ENCODE results near the gene PDE6B. TPM values are rescaled to one million over a fixed set of nuclear protein-coding genes. Genes with fewer than 3 reads are reported as not detected.

The PDE6B gene
- total RNA-seq, 2 experiments from 2014 or later = not detected

DNA sequence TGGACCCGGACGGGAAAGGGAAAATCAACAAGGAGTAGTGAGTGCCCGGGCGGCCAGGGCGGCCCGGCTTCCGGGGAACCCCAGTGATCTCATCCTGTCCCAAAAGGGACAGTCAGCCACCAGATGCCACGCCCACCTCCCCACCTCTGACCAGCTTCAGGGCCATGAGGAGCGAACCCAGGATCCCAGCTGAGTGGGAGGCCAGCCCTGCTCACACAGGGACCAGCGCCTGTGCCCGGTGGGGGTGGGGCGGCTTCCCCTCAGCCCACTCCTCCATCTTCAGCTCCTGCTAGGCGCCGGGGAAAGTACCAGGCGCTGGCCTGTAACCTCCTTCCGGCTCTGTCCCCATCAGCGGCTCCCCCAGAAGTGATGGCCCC is 55.2 kb downstream of the PDE6B start:
- POLR2A ChIA-PET = no interaction called here
- no peak for DNase-seq (ENCODE audit: low spot score)
- H3K4me1 ChIP-seq (ENCODE audit: insufficient read depth, low read length, poor library complexity, severe bottlenecking) = peaks cover 30% of the 10 kb centered on the region
- no peaks in the 10 kb centered on the region for H4K20me1 ChIP-seq (ENCODE audit: insufficient read depth, low read length)
- no peak overlapping the region for H3K4me2 ChIP-seq (ENCODE audit: low read length)
- H3K9me2 ChIP-seq (ENCODE audit: insufficient read depth, low read length) = no peaks in the 10 kb centered on the region
- TF ChIP-seq, protein P1, sequence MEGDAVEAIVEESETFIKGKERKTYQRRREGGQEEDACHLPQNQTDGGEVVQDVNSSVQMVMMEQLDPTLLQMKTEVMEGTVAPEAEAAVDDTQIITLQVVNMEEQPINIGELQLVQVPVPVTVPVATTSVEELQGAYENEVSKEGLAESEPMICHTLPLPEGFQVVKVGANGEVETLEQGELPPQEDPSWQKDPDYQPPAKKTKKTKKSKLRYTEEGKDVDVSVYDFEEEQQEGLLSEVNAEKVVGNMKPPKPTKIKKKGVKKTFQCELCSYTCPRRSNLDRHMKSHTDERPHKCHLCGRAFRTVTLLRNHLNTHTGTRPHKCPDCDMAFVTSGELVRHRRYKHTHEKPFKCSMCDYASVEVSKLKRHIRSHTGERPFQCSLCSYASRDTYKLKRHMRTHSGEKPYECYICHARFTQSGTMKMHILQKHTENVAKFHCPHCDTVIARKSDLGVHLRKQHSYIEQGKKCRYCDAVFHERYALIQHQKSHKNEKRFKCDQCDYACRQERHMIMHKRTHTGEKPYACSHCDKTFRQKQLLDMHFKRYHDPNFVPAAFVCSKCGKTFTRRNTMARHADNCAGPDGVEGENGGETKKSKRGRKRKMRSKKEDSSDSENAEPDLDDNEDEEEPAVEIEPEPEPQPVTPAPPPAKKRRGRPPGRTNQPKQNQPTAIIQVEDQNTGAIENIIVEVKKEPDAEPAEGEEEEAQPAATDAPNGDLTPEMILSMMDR (conservative IDR thresholded peaks at IDR 0.05; ENCODE audit: low read length) = no peak
- TF ChIP-seq EZH2phosphoT487 (IDR thresholded peaks at IDR 0.05; ENCODE audit: borderline replicate concordance, low read depth, low read length) = no peak
- H3K9me3 ChIP-seq (ENCODE audit: low read length) = no peaks in the 10 kb centered on the region
- intact Hi-C loops (cut with micrococcal nuclease; ENCODE audit: unreplicated experiment) = no loop called here
- H3K36me3 ChIP-seq (ENCODE audit: insufficient read depth, low read length) = no peaks in the 10 kb centered on the region
- H3K27ac ChIP-seq (ENCODE audit: low read depth, low read length, poor library complexity, severe bottlenecking) = no peak overlapping the region
- BruUV-seq (replicated peaks) = no TSS peak
- CTCF ChIA-PET (ENCODE audit: unreplicated experiment) = no interaction called here
- no peak overlapping the region for H2AFZ ChIP-seq (ENCODE audit: low read length)
- H3K4me3 ChIP-seq (ENCODE audit: low read depth, low read length, poor library complexity, severe bottlenecking) = no peak overlapping the region
- no peaks in the 10 kb centered on the region for H3K79me2 ChIP-seq (ENCODE audit: insufficient read depth, low read depth, low read length)

DNA sequence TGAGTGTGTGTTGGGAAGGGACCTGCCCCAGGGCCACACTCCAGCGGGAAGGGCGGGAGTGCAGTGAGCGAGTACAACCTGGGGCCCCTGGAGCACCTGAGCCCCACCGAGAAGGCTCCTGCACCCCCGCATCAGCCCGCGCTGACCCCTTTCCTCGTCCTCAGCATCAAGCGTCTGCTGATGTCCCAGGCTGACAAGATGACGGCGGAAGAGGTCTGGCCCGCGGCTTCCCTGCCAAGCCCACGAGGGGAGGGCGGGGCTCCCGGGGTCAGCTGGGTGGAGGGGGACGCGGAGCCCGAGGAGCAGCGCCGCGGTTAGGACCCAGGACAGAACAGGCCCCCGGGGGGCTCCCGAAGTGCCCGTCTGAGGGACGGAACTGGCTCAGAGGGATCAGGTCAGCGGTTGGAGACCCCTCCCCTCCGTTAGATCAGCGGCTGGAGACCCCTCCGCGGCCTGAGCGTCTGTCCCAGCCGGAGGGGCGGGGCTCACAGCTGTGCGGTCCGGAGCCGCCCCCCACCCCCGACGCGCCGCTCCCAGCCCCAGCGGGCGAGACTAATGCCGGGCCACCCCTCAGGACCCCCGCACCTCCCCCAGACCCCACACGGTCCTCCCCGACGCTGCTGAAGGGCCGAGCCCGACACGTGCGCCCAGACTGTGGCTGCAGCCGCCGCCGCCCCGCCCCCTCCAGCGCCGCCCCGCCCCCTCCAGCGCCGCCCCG is 55.7 kb downstream of the PDE6B start:
- ChIA-PET CTCF (ENCODE audit: unreplicated experiment) (no interaction called here), POLR2A (no interaction called here)
- no peak for DNase-seq (ENCODE audit: low spot score)
- no TSS peak for BruUV-seq (replicated peaks)
- no peak overlapping the region for H2AFZ ChIP-seq (ENCODE audit: low read length)
- H3K4me1 ChIP-seq (ENCODE audit: insufficient read depth, low read length, poor library complexity, severe bottlenecking) = peaks cover 25% of the 10 kb centered on the region
- H3K9me2 ChIP-seq (ENCODE audit: insufficient read depth, low read length) = no peaks in the 10 kb centered on the region
- H3K4me3 ChIP-seq (ENCODE audit: low read depth, low read length, poor library complexity, severe bottlenecking) = no peak overlapping the region
- H3K27ac ChIP-seq (ENCODE audit: low read depth, low read length, poor library complexity, severe bottlenecking) = no peak overlapping the region
- no peaks in the 10 kb centered on the region for H3K9me3 ChIP-seq (ENCODE audit: low read length)
- no peaks in the 10 kb centered on the region for H3K79me2 ChIP-seq (ENCODE audit: insufficient read depth, low read depth, low read length)
- intact Hi-C loops (cut with micrococcal nuclease; ENCODE audit: unreplicated experiment) = no loop called here
- no peaks in the 10 kb centered on the region for H4K20me1 ChIP-seq (ENCODE audit: insufficient read depth, low read length)
- TF ChIP-seq, protein P1 (conservative IDR thresholded peaks at IDR 0.05; ENCODE audit: low read length) = no peak
- no peak for TF ChIP-seq EZH2phosphoT487 (IDR thresholded peaks at IDR 0.05; ENCODE audit: borderline replicate concordance, low read depth, low read length)
- H3K4me2 ChIP-seq (ENCODE audit: low read length) = no peak overlapping the region
- no peaks in the 10 kb centered on the region for H3K36me3 ChIP-seq (ENCODE audit: insufficient read depth, low read length)

DNA sequence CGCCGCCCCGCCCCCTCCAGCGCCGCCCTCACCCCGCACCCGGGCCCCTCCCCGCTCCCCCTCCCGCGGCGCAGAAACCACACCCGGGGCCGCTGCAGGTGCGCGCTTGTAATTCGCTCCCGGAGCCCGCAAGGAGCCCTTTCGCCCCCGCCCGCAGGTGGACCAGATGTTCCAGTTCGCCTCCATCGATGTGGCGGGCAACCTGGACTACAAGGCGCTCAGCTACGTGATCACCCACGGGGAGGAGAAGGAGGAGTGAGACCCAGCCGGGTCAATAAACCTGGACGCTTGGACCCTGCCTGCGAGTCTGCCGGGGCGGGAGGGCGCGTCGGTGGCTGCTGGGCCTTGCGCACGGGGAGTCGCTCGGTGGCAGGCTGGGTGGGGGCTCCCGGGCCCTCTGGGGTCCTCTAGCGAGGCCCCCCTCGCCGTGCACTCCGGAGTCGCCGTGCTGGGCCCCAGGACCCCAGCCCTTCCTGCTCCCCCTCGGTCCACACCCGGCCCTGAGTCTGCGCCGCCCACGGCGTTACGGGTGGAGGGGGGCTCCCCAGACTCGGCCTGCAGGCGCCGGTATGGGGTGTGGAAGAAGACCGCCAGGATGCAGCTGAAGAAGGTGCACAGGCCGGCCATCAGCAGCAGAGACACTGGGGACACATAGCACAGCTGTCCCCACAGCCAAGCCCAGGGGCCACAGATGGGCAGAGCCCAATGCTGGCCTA is 56.5 kb downstream of the PDE6B start:
- H3K36me3 ChIP-seq (ENCODE audit: insufficient read depth, low read length) = no peaks in the 10 kb centered on the region
- no peak overlapping the region for H3K4me2 ChIP-seq (ENCODE audit: low read length)
- no peaks in the 10 kb centered on the region for H3K9me2 ChIP-seq (ENCODE audit: insufficient read depth, low read length)
- no peak overlapping the region for H2AFZ ChIP-seq (ENCODE audit: low read length)
- no peak overlapping the region for H3K4me3 ChIP-seq (ENCODE audit: low read depth, low read length, poor library complexity, severe bottlenecking)
- TF ChIP-seq, protein P1 (conservative IDR thresholded peaks at IDR 0.05; ENCODE audit: low read length) = no peak
- no peak for TF ChIP-seq EZH2phosphoT487 (IDR thresholded peaks at IDR 0.05; ENCODE audit: borderline replicate concordance, low read depth, low read length)
- intact Hi-C loops (cut with micrococcal nuclease; ENCODE audit: unreplicated experiment) = no loop called here
- no TSS peak for BruUV-seq (replicated peaks)
- no peaks in the 10 kb centered on the region for H3K79me2 ChIP-seq (ENCODE audit: insufficient read depth, low read depth, low read length)
- no peaks in the 10 kb centered on the region for H3K9me3 ChIP-seq (ENCODE audit: low read length)
- no peaks in the 10 kb centered on the region for H4K20me1 ChIP-seq (ENCODE audit: insufficient read depth, low read length)
- H3K27ac ChIP-seq (ENCODE audit: low read depth, low read length, poor library complexity, severe bottlenecking) = no peak overlapping the region
- POLR2A ChIA-PET = no interaction called here
- CTCF ChIA-PET (ENCODE audit: unreplicated experiment) = no interaction called here
- DNase-seq (ENCODE audit: low spot score) = no peak
- H3K4me1 ChIP-seq (ENCODE audit: insufficient read depth, low read length, poor library complexity, severe bottlenecking) = peaks cover 17% of the 10 kb centered on the region
